Measurements from ENCODE around the gene DISP2.
A peak's percentile ranks its signal among the peaks of the same experiment; 100 is the strongest.

Gene DISP2

DNA sequence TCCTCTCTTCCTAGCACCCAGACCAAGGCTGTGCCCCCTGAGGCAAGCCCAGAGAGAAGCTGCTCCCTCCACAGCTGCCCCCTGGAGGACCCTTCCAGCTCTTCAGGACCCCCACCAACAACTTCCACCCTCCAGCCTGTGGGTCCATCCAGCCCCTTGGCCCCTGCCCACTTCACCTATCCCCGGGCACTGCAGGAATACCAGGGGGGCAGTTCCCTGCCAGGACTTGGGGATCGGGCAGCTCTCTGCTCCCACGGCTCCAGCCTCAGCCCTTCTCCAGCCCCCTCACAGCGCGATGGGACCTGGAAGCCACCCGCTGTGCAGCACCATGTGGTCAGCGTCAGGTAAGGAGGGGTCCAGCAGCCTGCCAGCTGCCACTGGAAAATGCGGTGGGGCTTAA, 5.6 kb downstream of the DISP2 start:
- DNase-seq (ENCODE audit: low spot score), result no peak

DNA sequence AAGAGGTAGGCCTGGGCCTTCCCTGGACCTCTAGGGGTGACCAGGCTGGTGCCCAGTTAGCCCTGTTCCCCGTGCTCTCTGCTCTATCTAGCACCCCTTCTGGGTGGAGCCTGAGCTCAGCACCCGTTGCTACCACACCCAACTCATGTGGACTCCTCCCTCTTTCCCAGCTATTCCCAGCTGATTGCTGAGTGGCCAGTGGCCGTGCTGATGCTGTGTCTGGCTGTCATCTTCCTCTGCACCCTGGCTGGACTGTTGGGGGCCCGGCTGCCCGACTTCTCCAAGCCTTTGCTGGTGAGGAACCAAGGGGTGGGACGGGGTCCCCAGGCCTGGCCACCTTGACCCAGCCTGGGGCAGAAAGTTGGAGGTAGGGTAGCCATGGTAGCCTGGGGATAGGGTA, 6.2 kb downstream of the DISP2 start:
- no peak for DNase-seq (ENCODE audit: low spot score)

DNA sequence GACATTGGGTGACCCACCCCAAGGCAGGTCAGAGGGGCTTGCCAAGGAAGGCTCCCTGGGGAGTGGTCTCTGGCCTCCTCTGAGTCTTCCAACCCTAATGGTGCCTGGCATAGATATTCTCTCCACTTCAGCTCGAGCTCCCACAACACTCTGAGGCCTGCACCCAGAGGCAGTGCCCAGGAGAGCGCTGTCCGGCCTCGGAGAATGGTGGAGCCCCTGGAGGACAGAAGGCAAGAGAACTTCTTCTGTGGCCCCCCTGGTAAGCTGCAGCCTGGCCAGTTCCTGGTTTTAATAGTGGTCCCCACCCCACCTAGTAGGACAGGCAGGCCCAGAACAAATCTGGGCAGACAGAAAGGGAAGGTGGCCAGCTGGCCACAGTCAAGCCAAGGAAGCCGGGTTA, 7.0 kb downstream of the DISP2 start:
- no peak for DNase-seq (ENCODE audit: low spot score)

DNA sequence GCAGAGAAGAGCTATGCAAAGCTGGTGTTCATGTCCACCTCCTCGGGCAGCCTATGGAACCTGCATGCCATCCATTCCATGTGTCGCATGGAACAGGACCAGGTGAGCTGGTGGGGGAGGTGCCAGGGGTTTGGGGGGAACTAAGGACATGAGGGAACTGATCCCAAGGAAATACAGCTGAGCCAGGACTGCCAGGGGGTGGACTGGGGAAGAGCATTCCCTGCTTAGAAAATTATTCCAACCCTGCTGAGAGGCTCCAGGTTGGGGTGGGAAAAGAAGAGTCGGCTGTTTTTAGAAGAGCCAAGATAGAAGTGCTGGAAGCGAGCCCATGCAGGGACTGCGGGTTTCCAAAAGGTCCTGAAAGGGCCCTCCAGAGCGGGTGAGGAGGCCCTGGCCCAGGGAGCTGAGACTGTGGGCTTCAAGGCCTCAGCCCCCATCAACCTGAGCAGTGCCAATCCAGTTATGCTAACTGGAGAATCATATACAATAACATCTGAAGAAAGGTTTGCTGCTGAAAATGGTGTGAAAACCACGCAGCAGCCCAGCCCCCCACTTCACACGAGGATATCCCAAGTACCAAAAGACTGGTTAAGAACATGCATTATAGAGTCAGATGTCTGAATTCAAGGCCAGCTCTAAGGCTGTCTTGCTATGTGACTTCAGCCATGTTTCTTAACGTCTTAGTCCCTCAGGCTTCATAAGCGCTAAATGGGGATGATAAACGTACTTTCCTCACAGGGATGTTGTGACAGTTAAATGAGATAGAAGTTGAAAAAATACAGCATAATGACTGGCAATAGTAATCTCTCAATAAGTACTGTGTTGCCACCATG, 7.8 kb downstream of the DISP2 start:
- no peak for DNase-seq (ENCODE audit: low spot score)

DNA sequence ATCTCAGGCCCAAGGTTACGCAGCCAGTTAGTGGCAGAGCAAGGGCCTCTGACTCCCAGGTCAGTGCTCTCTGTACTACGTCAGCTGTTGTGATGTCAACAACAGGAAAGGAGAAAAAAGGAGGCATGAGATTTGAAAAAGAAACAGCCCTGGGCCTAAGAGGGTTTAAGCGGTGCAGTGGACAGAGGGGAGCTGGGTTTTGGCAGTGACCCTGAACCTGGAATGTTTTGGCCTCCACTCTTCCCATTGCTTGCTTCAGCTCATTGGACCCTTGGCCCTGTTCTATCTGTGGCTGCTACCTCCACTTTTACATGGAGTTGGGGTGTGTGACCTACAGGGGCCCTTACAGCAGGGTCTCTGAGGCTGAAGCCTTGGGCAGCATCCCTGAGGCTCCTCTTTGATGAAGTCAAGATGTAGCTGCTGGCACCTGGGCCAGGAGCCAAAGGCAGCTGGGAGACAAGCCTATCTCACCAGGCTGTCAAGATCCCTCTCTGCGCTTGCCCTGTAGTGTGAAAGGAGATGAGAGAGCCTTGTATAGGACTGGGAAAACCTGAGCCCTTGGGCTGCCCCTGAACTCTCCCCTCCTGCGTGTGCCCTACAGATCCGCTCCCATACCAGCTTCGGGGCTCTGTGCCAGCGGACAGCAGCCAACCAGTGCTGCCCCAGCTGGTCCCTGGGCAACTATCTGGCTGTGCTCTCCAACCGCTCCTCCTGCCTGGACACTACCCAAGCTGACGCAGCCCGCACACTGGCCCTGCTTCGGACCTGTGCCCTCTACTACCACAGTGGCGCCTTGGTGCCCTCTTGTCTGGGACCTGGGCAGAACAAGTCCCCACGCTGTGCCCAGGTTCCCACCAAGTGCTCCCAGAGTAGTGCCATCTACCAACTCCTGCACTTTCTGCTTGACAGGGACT, 8.7 kb downstream of the DISP2 start:
- DNase-seq (ENCODE audit: low spot score), result no peak

DNA sequence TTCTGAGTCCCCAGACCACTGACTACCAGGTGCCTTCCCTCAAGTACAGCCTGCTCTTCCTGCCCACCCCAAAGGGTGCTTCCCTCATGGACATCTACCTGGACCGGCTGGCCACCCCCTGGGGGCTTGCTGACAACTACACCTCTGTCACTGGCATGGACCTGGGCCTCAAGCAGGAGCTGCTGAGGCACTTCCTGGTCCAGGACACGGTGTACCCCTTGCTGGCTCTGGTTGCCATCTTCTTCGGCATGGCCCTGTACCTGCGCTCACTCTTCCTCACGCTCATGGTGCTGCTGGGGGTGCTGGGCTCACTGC, 9.3 kb downstream of the DISP2 start:
- DNase-seq (ENCODE audit: low spot score), result no peak

DNA sequence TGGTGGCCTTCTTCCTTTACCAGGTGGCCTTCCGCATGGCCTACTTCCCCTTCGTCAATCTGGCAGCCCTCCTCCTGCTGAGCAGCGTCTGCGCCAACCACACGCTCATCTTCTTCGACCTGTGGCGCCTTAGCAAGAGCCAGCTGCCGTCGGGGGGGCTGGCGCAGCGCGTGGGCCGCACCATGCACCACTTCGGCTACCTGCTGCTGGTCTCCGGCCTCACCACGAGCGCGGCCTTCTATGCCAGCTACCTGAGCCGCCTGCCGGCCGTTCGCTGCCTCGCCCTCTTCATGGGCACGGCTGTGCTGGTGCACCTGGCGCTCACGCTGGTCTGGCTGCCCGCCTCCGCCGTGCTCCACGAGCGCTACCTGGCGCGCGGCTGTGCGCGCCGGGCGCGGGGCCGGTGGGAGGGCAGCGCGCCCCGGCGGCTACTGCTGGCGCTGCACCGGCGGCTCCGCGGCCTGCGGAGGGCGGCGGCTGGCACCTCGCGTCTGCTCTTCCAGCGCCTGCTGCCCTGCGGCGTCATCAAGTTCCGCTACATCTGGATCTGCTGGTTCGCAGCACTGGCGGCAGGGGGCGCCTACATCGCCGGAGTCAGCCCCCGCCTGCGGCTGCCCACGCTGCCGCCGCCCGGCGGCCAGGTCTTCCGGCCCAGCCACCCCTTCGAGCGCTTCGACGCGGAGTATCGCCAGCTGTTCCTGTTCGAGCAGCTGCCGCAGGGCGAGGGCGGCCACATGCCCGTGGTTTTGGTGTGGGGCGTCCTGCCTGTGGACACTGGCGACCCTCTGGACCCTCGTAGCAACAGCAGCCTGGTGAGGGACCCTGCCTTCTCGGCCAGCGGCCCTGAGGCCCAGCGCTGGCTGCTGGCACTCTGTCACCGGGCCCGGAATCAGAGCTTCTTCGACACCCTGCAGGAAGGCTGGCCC, 9.9 kb downstream of the DISP2 start:
- peak; percentile 90 for DNase-seq (ENCODE audit: low spot score)

DNA sequence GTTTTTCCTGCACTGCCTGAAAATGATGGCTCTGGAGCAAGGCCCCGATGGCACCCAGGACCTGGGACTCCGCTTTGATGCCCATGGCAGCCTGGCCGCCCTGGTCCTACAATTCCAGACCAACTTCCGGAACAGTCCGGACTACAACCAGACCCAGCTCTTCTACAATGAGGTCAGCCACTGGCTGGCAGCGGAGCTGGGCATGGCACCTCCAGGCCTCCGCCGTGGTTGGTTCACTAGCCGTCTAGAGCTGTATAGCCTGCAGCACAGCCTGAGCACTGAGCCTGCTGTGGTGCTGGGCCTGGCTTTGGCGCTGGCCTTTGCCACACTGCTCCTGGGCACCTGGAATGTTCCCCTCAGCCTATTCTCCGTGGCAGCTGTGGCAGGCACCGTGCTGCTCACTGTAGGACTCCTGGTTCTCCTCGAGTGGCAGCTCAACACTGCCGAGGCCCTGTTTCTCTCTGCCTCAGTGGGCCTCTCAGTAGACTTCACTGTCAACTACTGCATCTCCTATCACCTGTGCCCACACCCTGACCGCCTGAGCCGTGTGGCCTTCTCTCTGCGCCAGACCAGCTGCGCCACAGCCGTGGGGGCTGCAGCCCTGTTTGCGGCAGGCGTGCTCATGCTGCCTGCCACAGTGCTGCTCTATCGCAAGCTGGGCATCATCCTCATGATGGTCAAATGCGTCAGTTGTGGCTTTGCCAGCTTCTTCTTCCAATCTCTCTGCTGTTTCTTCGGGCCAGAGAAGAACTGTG, 10.9 kb downstream of the DISP2 start:
- no peak for DNase-seq (ENCODE audit: low spot score)

DNA sequence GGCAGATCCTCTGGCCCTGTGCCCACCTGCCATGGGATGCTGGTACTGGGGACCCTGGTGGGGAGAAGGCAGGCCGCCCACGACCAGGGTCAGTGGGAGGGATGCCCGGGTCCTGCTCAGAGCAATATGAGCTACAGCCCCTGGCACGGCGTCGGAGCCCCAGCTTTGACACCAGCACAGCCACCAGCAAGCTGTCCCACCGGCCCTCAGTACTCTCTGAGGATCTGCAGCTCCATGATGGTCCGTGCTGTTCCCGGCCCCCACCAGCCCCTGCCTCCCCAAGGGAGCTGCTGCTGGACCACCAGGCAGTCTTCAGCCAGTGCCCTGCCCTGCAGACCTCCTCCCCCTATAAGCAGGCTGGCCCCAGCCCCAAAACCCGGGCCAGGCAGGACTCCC, 11.5 kb downstream of the DISP2 start:
- no peak for DNase-seq (ENCODE audit: low spot score)

DNA sequence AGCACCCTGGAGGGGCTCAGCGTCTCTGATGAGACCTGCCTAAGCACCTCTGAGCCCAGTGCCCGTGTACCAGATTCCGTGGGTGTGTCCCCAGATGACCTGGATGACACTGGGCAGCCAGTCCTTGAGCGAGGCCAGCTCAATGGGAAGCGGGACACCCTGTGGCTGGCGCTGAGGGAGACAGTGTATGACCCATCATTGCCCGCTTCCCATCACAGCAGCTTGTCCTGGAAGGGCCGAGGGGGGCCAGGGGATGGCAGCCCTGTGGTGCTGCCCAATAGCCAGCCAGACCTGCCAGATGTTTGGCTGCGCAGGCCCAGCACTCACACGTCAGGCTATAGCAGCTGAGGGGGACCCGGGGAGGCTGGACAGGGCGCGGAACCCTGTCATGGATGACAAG, 12.0 kb downstream of the DISP2 start:
- DNase-seq (ENCODE audit: low spot score), result no peak

DNA sequence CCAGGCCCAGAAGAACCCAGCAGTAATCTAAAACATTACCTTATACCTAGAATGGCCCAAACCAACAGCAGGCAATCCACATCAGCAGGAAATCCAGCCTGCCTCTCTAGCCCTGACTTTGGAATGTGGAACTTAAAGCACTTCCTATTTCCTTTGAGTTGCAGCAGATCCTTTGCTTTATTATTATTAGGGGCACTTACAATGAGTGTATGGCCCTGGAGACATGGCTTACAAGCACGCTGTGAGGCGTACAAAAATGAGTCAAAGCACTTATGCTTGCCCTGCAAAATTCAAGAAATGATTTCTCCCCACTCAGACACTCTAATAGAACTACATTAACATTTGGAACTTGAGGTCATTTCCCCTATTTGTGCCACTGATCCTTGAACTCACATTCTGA, 15.0 kb downstream of the DISP2 start:
- DNase-seq (ENCODE audit: low spot score), result no peak

DNA sequence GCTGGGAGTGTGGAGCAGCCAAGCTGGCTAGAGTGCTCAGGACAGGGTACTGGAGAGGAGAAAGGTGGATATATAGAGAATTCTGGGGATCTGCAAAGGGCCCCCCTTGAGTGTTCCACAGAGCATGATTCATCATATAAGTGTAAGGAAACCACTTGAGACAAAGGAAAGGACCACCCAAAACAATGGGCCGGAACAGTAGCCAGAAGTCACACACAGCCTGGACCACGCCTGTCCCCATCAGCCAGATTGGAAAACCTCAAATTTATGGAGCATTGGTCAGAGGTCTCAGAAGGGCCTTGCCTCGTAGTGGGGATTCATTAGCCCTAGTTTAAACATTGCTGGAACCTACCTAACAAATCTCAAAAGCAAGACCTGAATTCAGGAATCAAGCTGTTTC, 19.6 kb downstream of the DISP2 start:
- DNase-seq (ENCODE audit: low spot score), result no peak

DNA sequence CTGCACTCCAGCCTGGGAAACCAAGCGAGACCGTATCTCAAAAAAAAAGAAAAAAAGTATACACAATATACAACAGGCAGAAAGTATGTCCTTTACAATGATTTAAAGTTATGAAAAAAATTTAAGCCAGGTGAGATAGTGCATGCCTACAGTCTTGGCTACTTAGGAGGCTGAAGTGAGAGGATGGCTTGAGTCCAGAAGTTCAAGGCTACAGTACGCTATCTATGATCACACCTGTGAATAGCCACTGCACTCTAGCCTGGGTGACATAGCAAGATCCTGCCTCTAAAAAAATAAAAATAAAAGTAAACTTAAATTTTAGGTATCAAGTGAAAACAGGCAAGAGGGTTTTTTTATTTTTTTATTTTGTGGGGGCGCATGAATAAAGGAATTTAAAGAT, 21.4 kb downstream of the DISP2 start:
- no peak for DNase-seq (ENCODE audit: low spot score)

DNA sequence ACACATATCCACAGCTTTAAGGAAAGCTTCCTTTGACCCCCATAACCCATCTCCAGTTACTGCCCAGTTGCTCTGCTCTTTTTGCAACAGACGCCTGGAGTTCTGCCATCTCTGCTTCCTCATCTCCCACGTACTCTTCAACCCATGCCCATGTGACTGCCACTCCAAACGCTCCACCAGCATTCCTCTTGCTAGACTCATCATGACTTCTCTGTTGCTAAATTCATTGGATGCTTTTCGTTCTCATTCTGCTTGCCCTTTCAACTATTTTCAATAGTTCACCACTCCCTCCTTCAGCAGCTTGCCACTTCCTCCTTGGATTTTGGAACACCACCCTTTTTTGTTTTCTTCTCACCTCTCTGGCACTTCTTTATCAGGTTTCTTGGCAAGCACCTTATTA, 21.8 kb downstream of the DISP2 start:
- DNase-seq (ENCODE audit: low spot score), result no peak

DNA sequence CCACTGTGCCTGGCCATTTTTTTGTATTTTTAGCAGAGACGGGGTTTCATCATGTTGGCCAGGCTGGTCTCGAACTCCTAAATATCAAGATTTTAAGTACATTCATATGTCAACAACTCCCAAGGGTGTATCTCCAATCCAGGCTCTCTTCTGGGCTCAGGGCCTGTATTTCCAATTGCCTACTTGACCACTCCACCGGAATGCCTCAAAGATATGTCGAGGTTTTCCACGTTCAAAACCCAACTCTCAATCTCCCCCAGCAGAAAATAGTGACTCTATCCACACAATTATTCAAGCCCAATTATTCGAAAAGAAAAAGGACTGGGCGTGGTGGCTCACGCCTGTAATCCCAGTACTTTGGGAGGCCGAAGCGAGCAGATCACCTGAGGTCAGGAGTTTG, 22.6 kb downstream of the DISP2 start:
- no peak for DNase-seq (ENCODE audit: low spot score)

DNA sequence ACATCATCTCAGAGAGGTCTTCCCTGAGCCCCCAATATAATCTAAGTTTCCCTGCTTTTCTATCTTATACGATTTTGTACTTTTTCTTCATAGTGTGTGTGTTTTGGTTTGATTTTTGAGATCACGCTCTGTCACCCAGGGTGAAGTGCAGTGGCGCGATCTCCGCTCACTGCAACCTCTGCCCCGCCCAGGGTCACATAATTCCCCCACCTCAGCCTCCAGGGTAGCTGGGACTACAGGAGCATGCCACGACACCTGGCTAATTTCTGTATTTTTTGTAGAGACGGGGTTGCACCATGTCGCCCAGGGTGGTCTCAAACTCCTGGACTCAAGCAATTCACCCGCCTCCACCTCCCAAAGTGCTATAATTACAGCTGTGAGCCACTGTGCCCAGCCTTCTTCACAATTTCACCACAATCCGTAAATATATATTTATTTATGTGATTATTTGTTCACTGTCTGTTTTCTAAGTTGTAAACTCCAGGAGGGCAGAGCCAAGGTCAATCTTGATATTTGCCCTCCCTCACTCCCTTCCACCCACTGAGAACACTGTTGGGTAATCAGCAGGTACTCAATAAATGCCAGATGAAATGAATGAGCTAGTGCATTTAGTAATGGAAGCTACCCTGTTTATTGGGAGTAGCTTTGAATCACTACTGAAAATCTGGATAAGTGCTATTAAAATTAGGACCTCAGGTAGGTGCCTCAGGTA, 24.0 kb downstream of the DISP2 start:
- DNase-seq (ENCODE audit: low spot score), result no peak

DNA sequence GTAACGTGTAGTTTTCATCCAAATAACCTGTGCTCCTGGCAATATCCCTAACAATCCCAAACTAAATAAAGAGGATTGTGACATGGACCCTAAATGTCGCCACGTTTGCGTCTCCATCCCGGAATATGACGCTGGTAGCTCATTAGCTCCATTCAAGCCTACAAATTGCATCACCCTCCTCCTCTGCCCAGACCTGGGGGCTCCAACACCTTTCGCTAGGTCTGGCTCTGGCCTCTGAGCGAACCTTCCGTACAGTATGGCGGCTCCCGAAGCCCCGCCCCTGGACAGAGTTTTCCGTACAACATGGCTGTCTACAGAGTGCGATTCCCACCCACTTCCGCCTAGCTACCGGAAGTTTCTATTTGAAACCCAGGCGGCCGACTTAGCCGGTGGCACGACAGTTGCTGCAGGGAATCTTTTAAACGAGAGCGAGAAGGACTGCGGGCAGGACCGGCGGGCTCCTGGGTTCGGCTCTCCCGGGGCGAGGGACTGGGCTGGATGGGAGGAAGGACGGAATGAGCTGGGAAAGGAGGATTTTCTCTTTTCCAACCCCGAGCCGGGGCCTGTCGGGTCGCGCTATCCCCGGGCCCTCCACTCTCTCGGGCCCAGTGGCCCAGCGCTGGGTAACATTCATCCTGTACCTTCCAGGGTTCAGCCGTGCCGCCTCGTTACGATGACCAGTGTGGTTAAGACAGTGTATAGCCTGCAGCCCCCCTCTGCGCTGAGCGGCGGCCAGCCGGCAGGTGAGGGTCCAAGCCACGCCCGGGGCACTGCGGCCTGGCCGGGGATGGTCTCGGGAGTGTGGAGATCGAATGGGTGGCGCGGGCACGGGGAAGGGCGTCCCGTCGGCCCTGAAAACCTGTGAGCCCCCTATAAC, 24.8 kb downstream of the DISP2 start, which contains the start of gene KNSTRN:
Gene KNSTRN (plus strand): TSS at position 142 of the 877 bp plus-strand sequence. CDS start 115 bp downstream, at position 257.
- DNase-seq (ENCODE audit: low spot score), result peak; percentile 93

DNA sequence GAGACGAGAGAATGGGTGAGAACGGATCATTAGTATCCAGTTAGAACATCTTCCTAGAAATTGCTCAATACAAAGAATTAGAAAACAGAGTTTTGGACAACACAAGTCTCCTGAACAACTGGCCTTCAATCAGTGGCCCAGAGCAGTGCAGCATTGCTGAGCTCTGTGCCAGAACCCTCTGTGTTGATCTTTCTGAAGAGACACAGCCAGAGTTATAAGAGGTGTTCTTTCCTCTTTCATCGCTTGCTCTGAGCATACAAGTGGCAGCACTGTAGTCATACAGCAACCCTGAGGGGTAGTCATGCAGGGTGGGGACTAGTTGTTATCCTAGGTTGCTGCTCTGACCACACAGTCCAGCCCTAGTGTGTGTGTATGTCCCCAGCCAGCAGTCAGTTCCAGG, 28.5 kb downstream of the DISP2 start:
- no peak for DNase-seq (ENCODE audit: low spot score)

DNA sequence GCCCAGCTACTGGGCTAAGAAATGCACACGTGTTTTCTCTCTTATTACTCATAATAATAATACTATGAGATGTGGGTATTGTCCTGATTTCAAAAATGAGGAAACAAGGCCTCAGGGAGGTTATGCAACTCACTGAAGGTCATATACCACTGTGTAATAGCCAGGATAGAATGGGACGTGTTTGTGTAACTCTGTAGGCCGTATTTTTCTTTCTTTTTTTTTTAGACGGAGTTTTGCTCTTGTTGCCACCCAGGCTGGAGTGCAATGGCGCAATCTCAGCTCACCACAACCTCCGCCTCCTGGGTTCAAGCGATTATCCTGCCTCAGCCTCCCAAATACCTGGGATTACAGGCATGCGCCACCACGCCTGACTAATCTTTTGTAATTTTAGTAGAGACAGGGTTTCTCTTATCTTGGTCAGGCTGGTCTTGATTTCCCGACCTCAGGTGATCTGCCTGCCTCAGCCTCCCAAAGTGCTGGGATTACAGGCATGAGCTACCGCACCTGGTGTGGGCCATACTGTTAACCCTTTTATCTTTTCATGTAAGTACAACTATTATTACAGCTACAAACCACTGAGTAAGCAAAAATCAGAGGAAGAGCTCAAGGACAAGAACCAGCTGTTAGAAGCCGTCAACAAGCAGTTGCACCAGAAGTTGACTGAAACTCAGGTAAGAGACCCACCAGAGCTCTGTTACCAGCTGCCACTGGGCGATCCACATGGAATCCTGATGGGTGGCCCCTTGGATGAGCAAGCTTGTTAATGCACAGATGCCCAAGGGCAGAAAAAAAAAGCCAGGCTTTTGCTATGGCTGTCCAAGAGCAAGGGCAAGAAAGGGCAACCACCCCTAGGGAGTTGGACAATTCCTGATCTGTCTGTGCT, 31.2 kb downstream of the DISP2 start:
- no peak for DNase-seq (ENCODE audit: low spot score)
